Measurements from ENCODE around the gene ADNP. TPM values are rescaled to one million over a fixed set of nuclear protein-coding genes. Genes with fewer than 3 reads are reported as not detected.

ADNP gene
- total and polyA plus RNA-seq, 2 of the 13 experiments (the other 11 are each of a cell fraction or from before 2014, with no cell fraction given) = 21.0 to 21.5 TPM

DNA sequence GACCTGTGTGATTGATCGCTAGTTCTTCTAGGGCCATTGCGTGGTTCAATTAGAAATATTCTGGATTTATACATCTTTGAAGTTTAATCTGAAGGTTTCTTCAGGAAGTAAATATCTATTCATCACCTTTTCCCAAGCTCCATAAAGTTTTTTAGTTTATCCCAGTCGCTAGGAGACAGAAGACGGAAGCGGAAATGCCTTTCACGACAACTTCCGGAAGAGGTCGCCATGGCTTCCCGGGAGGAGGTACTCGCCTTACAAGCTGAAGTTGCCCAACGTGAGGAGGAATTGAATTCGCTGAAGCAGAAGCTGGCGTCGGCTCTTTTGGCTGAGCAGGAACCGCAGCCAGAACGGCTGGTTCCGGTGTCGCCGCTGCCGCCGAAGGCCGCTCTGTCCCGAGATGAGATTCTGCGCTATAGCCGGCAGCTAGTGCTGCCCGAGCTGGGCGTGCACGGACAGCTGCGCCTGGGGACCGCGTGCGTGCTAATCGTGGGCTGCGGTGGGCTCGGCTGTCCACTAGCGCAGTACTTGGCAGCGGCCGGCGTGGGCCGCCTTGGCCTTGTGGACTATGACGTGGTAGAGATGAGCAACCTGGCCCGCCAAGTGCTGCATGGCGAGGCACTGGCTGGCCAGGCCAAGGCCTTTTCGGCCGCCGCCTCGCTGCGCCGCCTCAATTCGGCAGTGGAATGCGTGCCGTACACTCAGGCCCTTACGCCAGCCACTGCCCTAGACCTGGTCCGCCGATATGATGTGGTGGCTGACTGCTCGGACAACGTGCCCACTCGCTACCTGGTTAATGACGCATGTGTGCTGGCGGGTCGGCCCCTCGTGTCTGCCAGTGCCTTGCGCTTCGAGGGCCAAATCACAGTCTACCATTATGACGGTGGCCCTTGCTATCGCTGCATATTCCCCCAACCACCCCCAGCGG, 27.6 kb upstream of the ADNP start, which contains the start of gene MOCS3 (continued):
- TF ChIP-seq ZNF569 (CRISPR knock-in tag; IDR thresholded peaks at IDR 0.05; ENCODE audit: borderline replicate concordance) (no peak), ZNF547 (CRISPR knock-in tag; IDR thresholded peaks at IDR 0.05) (peak; percentile 58), ZBED4 (CRISPR knock-in tag; IDR thresholded peaks at IDR 0.05; ENCODE audit: borderline replicate concordance) (no peak; the same call in 1 of the 2 replicates), SP1 (IDR thresholded peaks at IDR 0.05) (no peak), SP1 (CRISPR knock-in tag; IDR thresholded peaks at IDR 0.05) (no peak; the same call in 1 of the 2 replicates), PAX8 (CRISPR knock-in tag; IDR thresholded peaks at IDR 0.05; ENCODE audit: borderline replicate concordance) (peak; percentile 86; the same call in 1 of the 2 replicates), ATF5 (CRISPR knock-in tag; IDR thresholded peaks at IDR 0.05; ENCODE audit: low read depth) (no peak), HES4 (CRISPR knock-in tag; IDR thresholded peaks at IDR 0.05; ENCODE audit: borderline replicate concordance) (peak; percentile 21; the same call in 1 of the 2 replicates), ATAD3A (CRISPR knock-in tag; IDR thresholded peaks at IDR 0.05) (0 out of 2 replicates have a peak, but pooled peaks have one; percentile 42), ZNF607 (CRISPR knock-in tag; IDR thresholded peaks at IDR 0.05; ENCODE audit: borderline replicate concordance) (peak; percentile 62; the same call in 1 of the 2 replicates), PRDM10 (CRISPR knock-in tag; IDR thresholded peaks at IDR 0.05; ENCODE audit: low read depth) (peak; percentile 100), ATF7-NPFF (CRISPR knock-in tag; IDR thresholded peaks at IDR 0.05; ENCODE audit: low read depth) (no peak; the same call in 1 of the 2 replicates)
- TF ChIP-seq, protein P1, sequence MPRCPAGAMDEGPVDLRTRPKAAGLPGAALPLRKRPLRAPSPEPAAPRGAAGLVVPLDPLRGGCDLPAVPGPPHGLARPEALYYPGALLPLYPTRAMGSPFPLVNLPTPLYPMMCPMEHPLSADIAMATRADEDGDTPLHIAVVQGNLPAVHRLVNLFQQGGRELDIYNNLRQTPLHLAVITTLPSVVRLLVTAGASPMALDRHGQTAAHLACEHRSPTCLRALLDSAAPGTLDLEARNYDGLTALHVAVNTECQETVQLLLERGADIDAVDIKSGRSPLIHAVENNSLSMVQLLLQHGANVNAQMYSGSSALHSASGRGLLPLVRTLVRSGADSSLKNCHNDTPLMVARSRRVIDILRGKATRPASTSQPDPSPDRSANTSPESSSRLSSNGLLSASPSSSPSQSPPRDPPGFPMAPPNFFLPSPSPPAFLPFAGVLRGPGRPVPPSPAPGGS (CRISPR knock-in tag; IDR thresholded peaks at IDR 0.05) = peak; percentile 17; the same call in 1 of the 2 replicates
- TF ChIP-seq, protein P2, sequence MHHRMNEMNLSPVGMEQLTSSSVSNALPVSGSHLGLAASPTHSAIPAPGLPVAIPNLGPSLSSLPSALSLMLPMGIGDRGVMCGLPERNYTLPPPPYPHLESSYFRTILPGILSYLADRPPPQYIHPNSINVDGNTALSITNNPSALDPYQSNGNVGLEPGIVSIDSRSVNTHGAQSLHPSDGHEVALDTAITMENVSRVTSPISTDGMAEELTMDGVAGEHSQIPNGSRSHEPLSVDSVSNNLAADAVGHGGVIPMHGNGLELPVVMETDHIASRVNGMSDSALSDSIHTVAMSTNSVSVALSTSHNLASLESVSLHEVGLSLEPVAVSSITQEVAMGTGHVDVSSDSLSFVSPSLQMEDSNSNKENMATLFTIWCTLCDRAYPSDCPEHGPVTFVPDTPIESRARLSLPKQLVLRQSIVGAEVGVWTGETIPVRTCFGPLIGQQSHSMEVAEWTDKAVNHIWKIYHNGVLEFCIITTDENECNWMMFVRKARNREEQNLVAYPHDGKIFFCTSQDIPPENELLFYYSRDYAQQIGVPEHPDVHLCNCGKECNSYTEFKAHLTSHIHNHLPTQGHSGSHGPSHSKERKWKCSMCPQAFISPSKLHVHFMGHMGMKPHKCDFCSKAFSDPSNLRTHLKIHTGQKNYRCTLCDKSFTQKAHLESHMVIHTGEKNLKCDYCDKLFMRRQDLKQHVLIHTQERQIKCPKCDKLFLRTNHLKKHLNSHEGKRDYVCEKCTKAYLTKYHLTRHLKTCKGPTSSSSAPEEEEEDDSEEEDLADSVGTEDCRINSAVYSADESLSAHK (CRISPR knock-in tag; IDR thresholded peaks at IDR 0.05; ENCODE audit: borderline replicate concordance) = no peak

All from HepG2 (cell line).